ENCODE results near the gene SIAE.
A peak's percentile ranks its signal among the peaks of the same experiment; 100 is the strongest.
"Not testable (repeated sequence)": the region's sequence is repeated elsewhere in the genome, so short reads cannot be mapped to it uniquely, and the experiment has no call there.

Gene SIAE

GRCh38 chr11:124622531-124623451 lies 50.7 kb downstream of the SIAE start, which contains the start of gene TBRG1:
Gene TBRG1, plus strand, starts transcription at chr11:124622864. Its CDS starts 220 bp downstream, at chr11:124623084.
- Histone ChIP-seq H3K4me3 (ENCODE audit: low read length) (peak within 1 kb of the TSS; percentile 99), H3K9me3 (ENCODE audit: control insufficient read depth, low read length) (no peaks in the 10 kb centered on the region), H3K27me3 (replicated peaks; ENCODE audit: control insufficient read depth, insufficient read depth, low read length) (no peaks in the 10 kb centered on the region), H3K4me1 (ENCODE audit: control insufficient read depth, insufficient read depth, low read length) (peaks cover 24% of the 10 kb centered on the region), H3K36me3 (ENCODE audit: control insufficient read depth, insufficient read depth, low read length, severe bottlenecking) (peaks cover 30% of the 10 kb centered on the region), H3K9ac (ENCODE audit: low read length) (peak within 1 kb of the TSS; percentile 98)
- DNase-seq (ENCODE audit: low read depth): peak; percentile 96

DNA sequence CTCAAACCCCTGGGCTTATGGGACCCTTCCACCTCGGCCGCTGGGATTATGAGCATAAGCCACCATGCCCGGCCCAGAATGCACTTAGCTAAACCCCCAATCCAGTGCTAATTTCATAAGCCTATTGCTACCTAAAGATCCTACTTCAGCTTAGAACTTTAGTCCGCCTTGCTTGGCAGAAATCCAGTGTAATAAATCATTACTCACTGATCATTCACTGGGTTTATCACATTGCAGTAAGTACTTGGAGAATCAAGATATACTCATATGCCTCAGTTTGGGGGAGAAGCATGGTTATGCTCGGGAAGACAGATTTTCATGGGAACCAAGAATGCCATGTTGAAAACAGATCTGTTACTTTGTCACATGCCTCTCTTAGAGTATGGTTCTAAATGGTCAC lies 54.7 kb downstream of the SIAE start:
- Histone ChIP-seq H3K27me3 (replicated peaks; ENCODE audit: control insufficient read depth, insufficient read depth, low read length) (peaks cover under 1% of the 10 kb centered on the region), H3K36me3 (ENCODE audit: control insufficient read depth, insufficient read depth, low read length, severe bottlenecking) (no peaks in the 10 kb centered on the region), H3K4me3 (ENCODE audit: low read length) (no peak overlapping the region), H3K9ac (ENCODE audit: low read length) (no peak overlapping the region), H3K9me3 (ENCODE audit: control insufficient read depth, low read length) (no peaks in the 10 kb centered on the region), H3K4me1 (ENCODE audit: control insufficient read depth, insufficient read depth, low read length) (peaks cover 12% of the 10 kb centered on the region)
- DNase-seq (ENCODE audit: low read depth): no peak

- no peaks in the 10 kb centered on the region for H3K4me1 ChIP-seq (ENCODE audit: control insufficient read depth, insufficient read depth, low read length)
- no peaks in the 10 kb centered on the region for H3K9me3 ChIP-seq (ENCODE audit: control insufficient read depth, low read length)
- peak; percentile 6 for DNase-seq (ENCODE audit: low read depth)
- peaks cover 13% of the 10 kb centered on the region for H3K27me3 ChIP-seq (replicated peaks; ENCODE audit: control insufficient read depth, insufficient read depth, low read length)
- no peak overlapping the region for H3K4me3 ChIP-seq (ENCODE audit: low read length)
- H3K36me3 ChIP-seq (ENCODE audit: control insufficient read depth, insufficient read depth, low read length, severe bottlenecking): no peaks in the 10 kb centered on the region
- no peak overlapping the region for H3K9ac ChIP-seq (ENCODE audit: low read length)
Observed at GRCh38 chr11:124612567-124613246, 60.8 kb downstream of the SIAE start.

GRCh38 chr11:124612045-124612444 lies 61.5 kb downstream of the SIAE start:
- Histone ChIP-seq H3K27me3 (replicated peaks; ENCODE audit: control insufficient read depth, insufficient read depth, low read length) (peaks cover 13% of the 10 kb centered on the region), H3K4me3 (ENCODE audit: low read length) (no peak overlapping the region), H3K9ac (ENCODE audit: low read length) (no peak overlapping the region), H3K4me1 (ENCODE audit: control insufficient read depth, insufficient read depth, low read length) (no peaks in the 10 kb centered on the region), H3K36me3 (ENCODE audit: control insufficient read depth, insufficient read depth, low read length, severe bottlenecking) (no peaks in the 10 kb centered on the region), H3K9me3 (ENCODE audit: control insufficient read depth, low read length) (no peaks in the 10 kb centered on the region)
- DNase-seq (ENCODE audit: low read depth): no peak

- no peaks in the 10 kb centered on the region for H3K36me3 ChIP-seq (ENCODE audit: control insufficient read depth, insufficient read depth, low read length, severe bottlenecking)
- H3K4me3 ChIP-seq (ENCODE audit: low read length): no peak within 1 kb of the TSS
- peaks cover 13% of the 10 kb centered on the region for H3K27me3 ChIP-seq (replicated peaks; ENCODE audit: control insufficient read depth, insufficient read depth, low read length)
- H3K4me1 ChIP-seq (ENCODE audit: control insufficient read depth, insufficient read depth, low read length): no peaks in the 10 kb centered on the region
- H3K9me3 ChIP-seq (ENCODE audit: control insufficient read depth, low read length): no peaks in the 10 kb centered on the region
- DNase-seq (ENCODE audit: low read depth): no peak
- no peak within 1 kb of the TSS for H3K9ac ChIP-seq (ENCODE audit: low read length)
Observed at GRCh38 chr11:124611064-124611463, 62.5 kb downstream of the SIAE start, which contains the start of gene PANX3. Gene PANX3, plus strand, starts transcription at chr11:124611428. Its CDS starts 129 bp downstream, at chr11:124611557.

DNA sequence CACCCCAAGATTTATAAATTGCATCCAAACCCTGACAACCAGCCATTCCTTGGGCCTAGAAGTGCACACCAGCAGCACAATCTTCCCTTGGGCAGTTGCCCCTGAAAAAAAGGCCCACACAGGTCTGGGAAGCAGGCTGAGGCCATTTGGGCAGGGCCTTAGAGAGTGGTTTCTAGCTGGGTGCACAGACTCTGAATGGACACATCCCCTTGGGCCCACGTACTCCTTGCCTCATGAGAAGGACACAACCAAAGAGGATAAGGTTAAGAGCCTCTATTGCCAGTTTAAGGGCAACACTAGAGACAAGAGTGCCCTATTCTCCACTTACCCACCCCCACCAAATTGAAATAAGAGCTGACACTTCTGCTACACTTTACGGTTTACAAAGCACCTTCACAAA lies 63.2 kb downstream of the SIAE start:
- no peak for DNase-seq (ENCODE audit: low read depth)
- peaks cover 13% of the 10 kb centered on the region for H3K27me3 ChIP-seq (replicated peaks; ENCODE audit: control insufficient read depth, insufficient read depth, low read length)
- H3K36me3 ChIP-seq (ENCODE audit: control insufficient read depth, insufficient read depth, low read length, severe bottlenecking): no peaks in the 10 kb centered on the region
- no peaks in the 10 kb centered on the region for H3K9me3 ChIP-seq (ENCODE audit: control insufficient read depth, low read length)
- H3K4me1 ChIP-seq (ENCODE audit: control insufficient read depth, insufficient read depth, low read length): no peaks in the 10 kb centered on the region
- no peak overlapping the region for H3K9ac ChIP-seq (ENCODE audit: low read length)
- H3K4me3 ChIP-seq (ENCODE audit: low read length): no peak overlapping the region

GRCh38 chr11:124608147-124608546 lies 65.4 kb downstream of the SIAE start:
- Histone ChIP-seq H3K27me3 (replicated peaks; ENCODE audit: control insufficient read depth, insufficient read depth, low read length) (peaks cover 7% of the 10 kb centered on the region), H3K4me3 (ENCODE audit: low read length) (no peak overlapping the region), H3K9ac (ENCODE audit: low read length) (no peak overlapping the region), H3K4me1 (ENCODE audit: control insufficient read depth, insufficient read depth, low read length) (no peaks in the 10 kb centered on the region), H3K36me3 (ENCODE audit: control insufficient read depth, insufficient read depth, low read length, severe bottlenecking) (no peaks in the 10 kb centered on the region), H3K9me3 (ENCODE audit: control insufficient read depth, low read length) (no peaks in the 10 kb centered on the region)
- no peak for DNase-seq (ENCODE audit: low read depth)

GRCh38 chr11:124605719-124606118 lies 67.8 kb downstream of the SIAE start:
- H3K9ac ChIP-seq (ENCODE audit: low read length): no peak overlapping the region
- H3K9me3 ChIP-seq (ENCODE audit: control insufficient read depth, low read length): no peaks in the 10 kb centered on the region
- H3K4me1 ChIP-seq (ENCODE audit: control insufficient read depth, insufficient read depth, low read length): no peaks in the 10 kb centered on the region
- DNase-seq (ENCODE audit: low read depth): no peak
- no peaks in the 10 kb centered on the region for H3K36me3 ChIP-seq (ENCODE audit: control insufficient read depth, insufficient read depth, low read length, severe bottlenecking)
- H3K27me3 ChIP-seq (replicated peaks; ENCODE audit: control insufficient read depth, insufficient read depth, low read length): no peaks in the 10 kb centered on the region
- no peak overlapping the region for H3K4me3 ChIP-seq (ENCODE audit: low read length)

DNA sequence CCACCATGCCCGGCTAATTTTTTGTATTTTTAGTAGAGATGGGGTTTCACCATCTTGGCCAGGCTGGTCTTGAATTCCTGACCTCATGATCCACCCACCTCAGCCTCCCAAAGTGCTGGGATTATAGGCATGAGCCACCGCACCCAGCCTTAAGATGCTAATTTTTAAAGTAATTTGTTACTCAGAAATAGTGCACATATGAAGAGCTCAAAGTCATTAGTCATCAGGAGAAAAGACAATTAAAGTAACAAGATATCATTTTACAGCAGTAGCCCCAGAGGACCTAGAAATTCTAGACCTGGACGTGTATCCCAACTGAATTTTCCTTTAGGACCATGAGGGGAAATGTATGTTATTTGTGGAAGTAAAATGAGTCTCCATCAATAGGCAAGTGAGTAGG lies 70.8 kb downstream of the SIAE start:
- not testable (repeated sequence) for H3K27me3 ChIP-seq (replicated peaks; ENCODE audit: control insufficient read depth, insufficient read depth, low read length); H3K4me1 ChIP-seq (ENCODE audit: control insufficient read depth, insufficient read depth, low read length); DNase-seq (ENCODE audit: low read depth); H3K36me3 ChIP-seq (ENCODE audit: control insufficient read depth, insufficient read depth, low read length, severe bottlenecking); H3K9ac ChIP-seq (ENCODE audit: low read length); H3K9me3 ChIP-seq (ENCODE audit: control insufficient read depth, low read length); H3K4me3 ChIP-seq (ENCODE audit: low read length)

GRCh38 chr11:124602193-124602592 lies 71.3 kb downstream of the SIAE start:
- Histone ChIP-seq H3K4me1 (ENCODE audit: control insufficient read depth, insufficient read depth, low read length) (no peaks in the 10 kb centered on the region), H3K36me3 (ENCODE audit: control insufficient read depth, insufficient read depth, low read length, severe bottlenecking) (no peaks in the 10 kb centered on the region), H3K9me3 (ENCODE audit: control insufficient read depth, low read length) (no peaks in the 10 kb centered on the region), H3K9ac (ENCODE audit: low read length) (no peak overlapping the region), H3K4me3 (ENCODE audit: low read length) (no peak overlapping the region), H3K27me3 (replicated peaks; ENCODE audit: control insufficient read depth, insufficient read depth, low read length) (no peaks in the 10 kb centered on the region)
- DNase-seq (ENCODE audit: low read depth): no peak

DNA sequence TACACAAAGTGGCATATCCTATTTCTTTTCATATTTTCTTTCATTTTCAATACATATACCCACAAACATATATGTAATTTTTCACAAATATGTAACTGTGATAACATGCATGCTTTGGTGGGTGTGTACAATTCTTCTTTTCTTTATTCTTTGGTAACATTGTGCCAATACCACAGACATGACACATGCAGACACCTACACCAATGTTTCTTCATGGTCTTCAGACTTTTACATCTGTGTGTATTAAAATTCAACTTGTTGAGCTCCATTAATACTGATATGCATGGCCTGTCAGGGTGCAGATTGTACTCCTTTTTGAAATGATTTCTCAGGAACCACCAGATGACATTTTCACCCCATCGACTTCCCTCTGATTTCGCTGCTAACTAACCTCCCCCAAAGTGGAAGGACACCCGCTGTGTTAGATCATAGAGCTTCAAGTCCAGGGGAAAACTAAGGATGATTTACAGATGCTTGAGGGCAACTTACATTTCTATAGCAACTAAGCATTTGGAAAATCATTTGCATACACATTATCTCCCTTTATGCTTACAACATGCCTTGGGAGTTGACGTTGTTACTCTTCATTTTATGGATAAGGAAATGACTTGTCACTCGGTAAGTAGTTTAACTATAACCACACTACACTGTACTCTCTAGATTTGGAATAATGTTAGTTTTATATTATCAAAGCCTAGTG lies 72.8 kb downstream of the SIAE start:
- Histone ChIP-seq H3K36me3 (ENCODE audit: control insufficient read depth, insufficient read depth, low read length, severe bottlenecking) (no peaks in the 10 kb centered on the region), H3K9ac (ENCODE audit: low read length) (no peak overlapping the region), H3K4me3 (ENCODE audit: low read length) (no peak overlapping the region), H3K4me1 (ENCODE audit: control insufficient read depth, insufficient read depth, low read length) (no peaks in the 10 kb centered on the region), H3K27me3 (replicated peaks; ENCODE audit: control insufficient read depth, insufficient read depth, low read length) (no peaks in the 10 kb centered on the region), H3K9me3 (ENCODE audit: control insufficient read depth, low read length) (no peaks in the 10 kb centered on the region)
- DNase-seq (ENCODE audit: low read depth): no peak

Data from adipocyte (in vitro differentiated cells).